HG03097 (cell line): ENCODE measurements around the gene PROSER2.
"Not testable (repeated sequence)": the region's sequence is repeated elsewhere in the genome, so short reads cannot be mapped to it uniquely, and the experiment has no call there.

ENCODE experiments used
- ATAC-seq: cut with Tn5 transposase; IDR thresholded peaks from one replicate; pipeline ENCODE4 v1.9.1; 2021; ENCODE audit not compliant: unreplicated experiment, low FRiP score

Gene PROSER2

DNA sequence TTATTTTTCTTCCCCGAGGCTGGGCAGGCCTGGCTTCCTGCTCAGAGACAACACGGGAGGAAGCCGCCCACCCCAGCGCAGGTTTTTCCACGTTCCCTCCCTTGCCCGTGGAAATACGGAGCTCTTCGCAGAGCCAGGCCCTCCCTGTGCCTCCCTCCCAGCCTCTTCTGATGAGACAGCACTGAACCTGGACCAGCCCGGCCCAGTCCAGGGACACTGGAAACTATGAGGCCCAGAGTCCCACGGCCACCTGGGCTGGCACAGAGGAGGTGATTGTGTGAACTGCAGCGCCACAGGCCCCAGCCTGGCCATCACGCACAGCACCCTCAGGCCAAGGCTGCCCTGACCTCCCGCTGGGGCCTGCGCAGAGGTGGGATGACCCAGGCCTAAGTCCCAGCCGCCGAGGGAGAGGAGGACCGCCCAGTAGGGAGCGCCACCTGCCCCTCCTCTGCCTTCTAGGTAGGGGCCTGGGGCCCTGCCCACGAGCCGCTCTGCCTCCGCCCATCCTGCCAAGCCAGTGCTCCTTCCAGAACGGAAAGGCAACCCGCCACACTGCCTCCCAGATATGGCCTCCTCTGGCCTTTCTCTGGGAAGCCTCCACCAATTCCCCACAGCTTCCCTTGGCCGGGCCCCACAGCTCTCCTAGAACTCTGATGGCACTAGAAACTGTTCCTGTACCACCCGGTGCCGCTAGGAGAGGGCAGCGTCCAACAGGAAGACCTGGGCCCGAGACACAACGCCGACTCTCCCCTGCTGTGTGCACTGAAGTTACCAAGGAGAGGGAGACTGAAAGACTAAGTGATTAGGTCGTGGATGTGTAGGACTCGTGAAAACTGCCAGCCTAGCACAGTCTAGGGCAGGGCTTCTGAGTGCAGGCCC lies 57.2 kb downstream of the PROSER2 start:
- ATAC-seq: no peak

DNA sequence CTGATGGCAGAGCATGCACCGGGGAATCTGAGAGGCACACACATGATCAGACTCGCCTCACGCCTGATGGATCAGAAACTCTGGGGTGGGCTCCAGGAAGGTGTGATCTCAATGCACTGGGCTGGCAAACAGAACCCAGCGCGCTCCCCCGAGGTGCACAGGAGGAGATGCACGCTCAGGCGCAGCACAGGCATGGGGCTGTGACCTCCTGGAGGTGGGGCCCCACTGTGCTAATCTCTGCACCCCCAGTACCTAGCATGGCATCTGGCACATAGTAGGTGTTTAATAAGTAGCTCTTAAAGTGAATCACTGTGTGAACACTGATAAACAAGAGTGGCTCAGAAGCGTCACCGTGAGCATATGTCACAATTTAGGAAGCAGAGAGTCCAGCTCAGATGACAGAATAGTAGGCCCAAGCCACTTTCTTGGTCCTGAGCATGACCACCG lies 57.9 kb downstream of the PROSER2 start:
- no peak for ATAC-seq

DNA sequence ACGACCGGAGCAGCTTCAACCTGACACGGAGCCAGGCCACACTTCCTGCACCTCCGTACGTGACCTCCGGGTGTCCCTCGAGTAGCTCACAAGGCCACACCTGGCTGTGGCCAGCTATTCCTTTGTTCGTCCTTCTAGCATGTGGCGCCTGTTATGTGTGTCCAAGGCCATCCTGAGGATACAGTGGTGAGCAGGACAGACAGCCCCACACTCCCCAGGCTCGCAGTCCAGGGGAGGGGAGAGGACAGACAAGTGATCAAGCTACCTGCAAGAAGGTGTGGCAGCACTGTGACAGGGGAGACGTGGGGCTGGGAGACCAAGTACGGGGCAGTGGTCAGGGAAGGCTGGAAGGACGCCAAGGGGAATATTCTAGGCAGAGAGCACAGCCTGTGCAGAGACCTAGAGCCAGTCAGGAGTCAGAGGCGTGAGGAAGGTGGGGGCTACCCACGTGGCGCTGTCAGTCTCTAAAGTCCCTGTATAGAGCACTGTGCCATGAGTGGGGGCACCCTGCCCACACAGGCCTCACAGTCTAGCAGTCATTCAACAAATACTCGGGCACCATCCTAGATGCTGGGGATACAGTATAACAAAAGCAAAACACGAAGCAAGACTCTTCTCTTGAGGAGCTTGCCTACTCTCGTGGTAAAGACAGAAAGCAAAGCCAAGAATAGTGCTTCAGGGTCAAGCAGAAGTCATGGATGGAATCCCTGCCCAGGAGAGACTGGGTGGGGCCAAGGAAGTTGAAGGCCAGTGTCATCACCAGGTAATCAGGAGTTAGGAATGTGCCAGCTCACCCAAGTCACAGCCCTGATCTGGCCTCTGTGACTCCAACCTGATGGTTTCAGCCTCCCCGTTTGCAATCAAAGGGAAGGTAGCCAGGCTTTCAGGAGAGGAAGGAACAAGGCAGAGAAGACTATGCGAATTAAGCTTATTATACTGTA lies 58.6 kb downstream of the PROSER2 start:
- no peak for ATAC-seq

DNA sequence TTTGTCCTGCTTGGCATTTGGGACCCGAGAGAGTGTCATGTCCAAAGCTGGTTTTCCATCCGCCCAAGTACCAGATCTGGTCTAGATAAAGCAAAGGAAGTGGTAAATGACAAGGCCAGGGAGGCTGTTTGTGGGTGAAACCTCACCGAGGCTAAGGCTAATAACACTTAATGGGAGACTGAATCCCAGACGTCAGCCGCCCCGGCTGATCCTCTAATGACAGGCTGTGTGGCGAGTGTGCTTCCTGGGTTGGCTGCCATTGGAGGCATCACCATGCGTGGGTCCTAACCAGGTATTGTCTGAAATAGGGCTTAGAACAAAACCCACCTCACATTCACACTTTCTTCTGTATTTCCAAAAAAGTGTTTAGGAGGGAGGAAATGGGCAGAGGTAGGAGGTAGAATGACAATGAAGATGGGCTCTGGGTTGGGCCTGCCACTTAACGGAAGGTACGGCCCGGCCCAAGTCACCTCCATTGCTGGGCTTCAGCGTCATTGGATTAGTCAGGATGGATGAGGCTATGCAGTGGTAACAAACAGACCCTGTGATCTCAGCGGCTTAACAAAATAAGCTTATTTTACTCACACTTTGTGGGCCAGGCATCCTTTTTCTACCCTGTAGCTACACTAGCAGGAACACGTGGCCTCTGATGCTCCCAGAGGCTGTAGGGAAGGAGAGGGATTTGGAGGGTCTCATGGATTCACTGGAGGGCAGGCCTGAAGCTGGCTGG lies 59.7 kb downstream of the PROSER2 start:
- ATAC-seq: no peak

DNA sequence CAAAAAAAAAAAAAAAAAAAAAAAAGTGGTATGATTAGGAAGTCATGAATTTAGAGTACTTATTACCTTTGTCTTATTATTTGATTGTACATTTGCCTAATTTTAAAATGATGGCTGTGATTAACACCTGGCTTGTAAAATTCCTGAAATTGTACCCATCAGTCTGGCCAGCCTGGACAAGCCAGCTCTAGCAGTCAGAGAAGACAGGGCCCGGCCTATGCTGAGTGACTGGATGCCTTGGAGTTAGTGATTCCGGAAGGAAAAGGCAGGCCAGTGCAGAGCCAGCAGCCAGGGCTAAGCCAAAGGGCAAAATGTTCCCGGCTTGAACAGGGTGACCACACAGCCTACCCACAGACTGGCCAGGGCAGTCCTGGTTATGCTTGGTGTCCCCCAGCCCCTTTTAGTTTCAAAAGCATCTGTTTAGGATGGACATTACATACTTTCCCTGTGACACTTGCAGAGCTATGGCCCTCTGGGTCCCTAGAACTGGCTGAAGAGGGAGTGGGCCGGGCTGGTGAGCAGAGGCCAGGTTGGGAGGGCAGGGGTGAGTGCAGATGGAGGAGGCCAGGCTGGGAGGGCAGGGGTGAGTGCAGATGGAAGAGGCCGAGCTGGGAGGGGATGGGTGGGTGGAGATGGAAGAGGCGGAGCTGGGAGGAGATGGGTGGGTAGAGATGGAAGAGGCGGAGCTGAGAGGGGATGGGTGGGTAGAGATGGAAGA lies 61.7 kb downstream of the PROSER2 start:
- ATAC-seq: no peak

DNA sequence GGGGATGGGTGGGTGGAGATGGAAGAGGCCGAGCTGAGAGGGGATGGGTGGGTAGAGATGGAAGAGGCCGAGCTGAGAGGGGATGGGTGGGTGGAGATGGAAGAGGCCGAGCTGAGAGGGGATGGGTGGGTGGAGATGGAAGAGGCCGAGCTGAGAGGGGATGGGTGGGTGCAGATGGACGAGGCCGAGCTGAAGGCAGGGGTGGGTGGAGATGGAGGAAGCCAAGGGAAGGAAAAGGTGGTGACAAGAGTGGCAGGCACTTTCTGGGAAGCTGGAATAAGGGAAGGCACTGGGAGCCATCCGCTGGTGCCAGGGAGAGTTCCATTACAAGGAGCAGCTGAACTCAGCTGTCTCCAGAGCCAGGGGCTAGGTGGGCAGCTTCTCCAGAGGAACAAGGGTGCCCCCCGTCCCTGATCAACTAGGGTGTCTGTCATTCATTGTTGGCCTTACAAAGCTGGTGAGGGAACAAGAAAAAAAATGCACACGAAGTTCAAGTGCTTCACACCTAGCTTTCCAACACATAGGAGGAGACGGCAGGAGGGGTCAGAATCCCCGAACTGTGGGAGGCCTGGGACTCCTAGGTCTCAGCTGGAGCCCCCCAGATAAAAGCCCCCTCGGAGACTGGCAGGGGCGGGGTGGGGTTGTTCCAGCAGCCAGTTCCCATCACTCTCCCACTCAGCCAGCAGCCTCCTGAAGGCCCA lies 62.4 kb downstream of the PROSER2 start:
- ATAC-seq: no peak

DNA sequence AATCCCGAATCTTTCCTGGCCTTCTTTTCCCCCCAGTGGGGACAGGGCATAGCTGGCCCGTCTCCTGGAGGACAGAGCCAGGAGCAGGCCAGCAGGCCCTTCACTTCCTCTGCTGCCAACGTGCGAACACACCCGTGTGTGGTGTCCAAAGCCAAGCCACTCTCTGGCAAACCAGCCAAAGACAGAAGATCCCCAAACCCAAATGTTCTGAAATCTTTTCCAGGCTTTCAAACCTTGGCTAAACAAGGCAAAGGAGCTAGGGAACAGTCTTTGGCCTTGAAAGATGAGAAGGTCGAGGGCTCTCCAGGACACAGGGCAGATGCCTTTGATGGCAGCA lies 63.0 kb downstream of the PROSER2 start:
- ATAC-seq: no peak

DNA sequence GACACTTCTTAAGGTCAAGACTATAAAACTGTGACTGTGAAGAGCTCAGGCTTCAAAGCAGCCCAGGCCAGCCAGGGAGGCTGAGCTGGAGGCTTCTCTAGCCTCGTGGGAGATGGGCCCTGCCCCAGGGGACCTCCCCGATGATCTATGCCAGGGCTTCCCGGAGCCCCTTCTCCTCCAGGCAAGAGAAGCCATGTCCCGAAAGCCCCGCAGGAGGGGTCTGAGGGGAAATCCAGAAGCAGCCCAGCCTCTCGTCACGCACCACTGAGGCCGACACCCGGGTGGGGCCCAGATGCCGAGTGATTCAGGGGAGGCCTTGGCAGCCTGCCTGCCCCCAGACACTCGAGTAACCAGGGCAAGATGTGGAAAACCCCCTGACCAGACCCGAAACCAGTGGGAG lies 63.7 kb downstream of the PROSER2 start:
- no peak for ATAC-seq

DNA sequence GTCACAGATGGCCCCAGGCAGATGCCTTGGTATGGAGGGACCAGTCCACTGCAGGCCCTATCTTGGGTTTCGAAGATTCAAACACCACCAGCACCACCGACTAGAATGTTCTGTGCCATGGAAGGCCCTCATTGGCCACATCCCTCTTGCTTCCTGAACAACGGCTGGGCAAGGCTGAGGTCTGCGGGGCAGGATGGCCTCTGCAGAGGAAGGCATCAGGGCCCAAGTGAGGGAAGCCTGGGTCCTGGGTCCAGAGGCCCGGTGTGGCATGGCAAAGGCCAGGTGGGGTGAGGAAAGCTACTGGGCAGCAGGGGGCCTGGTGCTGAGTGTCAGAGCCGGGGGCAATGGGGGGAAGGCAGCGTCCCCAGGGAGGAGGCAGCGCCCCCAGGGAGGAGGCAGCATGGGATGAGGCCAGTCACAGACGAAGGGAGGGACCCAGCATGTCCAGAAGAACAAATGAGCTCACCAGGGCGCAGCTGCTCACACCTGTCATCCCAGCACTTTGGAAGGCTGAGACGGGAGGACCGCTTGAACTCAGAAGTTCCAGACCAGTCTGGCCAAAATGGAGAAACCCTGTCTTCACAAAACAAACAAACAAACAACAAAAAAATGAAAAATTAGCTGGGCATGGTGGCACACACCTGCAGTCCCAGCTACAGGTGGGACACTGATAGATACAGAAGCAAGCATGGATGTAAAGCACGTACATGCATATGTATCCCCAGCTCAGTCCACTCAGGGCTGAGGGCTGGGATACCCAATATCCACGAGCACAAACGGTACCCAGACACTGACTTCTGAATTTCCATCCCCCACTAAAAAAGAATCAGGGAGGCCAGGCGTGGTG lies 64.4 kb downstream of the PROSER2 start:
- no peak for ATAC-seq

DNA sequence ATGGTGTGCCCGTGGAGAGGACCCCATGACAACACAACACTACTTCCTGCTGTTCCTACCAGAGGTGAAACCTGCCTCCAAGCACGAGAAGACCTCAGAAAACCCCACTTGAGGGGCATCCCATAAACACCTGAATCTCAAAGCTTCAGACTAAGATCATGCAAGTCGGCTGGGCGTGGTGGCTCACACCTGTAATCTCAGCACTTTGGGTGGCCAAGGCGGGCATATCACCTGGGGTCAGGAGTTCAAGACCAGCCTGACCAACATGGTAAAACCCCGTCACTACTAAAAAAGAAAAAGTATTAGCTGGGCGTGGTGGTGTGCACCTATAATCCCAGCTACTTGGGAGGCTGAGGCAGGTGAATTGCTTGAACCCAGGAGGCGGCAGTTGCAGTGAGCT lies 66.1 kb downstream of the PROSER2 start:
- ATAC-seq: not testable (repeated sequence)

DNA sequence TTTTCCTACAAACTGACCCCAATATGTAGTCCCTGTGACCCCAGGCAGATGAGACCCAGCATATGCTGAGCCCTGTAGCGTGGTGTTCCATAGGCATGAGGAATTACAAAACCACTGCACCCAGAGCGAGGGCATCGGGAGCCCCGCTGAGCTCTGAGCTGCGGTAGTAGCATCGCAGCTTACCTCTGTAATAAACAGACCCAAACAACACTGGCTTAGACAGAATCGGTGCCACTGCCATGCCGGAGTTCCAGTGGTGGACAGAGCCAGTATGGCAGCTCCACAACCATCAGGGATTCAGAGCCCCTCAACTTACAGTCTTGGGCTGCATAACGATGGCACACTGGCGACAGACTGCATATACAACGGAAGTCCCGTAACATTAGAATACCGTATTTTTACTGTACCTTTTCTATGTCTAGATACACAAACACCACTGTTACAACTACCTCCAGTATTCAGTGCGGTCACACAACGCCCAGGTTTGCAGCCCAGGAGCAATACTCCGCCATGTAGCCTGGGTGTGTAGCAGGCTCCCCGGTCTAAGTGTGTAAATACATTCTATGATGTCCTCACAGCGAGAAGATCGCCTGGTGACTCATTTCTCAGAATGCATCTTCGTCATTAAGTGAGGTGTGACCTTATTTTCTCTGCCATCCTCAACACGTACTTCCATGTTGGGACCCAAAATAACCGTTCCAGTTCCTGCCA lies 68.8 kb downstream of the PROSER2 start:
- ATAC-seq: no peak

DNA sequence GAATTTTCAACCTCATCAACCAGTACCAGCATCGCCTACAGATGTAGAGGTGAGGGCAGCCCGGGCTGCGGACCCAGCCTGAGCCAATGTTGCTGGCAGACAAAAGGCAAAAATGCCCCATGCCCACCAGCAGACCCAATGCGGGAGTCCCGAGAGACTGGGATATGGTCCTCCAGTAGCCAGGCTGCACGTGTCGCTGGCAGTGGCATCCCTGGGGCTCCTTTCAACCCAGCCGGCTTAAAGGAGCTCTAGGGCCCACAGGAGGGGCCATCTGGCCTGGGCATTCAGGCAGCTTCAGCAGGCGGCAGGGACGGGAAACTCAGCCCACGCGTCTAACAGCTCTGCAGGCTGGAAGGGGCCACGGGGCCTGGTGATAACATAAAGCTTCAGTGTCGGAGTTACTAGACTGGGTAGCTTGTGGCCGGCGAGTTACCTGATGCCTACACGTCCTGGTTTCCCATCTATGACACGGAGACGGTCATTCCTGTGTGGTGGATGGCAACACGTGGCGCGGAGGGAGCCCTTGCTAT lies 70.7 kb downstream of the PROSER2 start:
- ATAC-seq: no peak

DNA sequence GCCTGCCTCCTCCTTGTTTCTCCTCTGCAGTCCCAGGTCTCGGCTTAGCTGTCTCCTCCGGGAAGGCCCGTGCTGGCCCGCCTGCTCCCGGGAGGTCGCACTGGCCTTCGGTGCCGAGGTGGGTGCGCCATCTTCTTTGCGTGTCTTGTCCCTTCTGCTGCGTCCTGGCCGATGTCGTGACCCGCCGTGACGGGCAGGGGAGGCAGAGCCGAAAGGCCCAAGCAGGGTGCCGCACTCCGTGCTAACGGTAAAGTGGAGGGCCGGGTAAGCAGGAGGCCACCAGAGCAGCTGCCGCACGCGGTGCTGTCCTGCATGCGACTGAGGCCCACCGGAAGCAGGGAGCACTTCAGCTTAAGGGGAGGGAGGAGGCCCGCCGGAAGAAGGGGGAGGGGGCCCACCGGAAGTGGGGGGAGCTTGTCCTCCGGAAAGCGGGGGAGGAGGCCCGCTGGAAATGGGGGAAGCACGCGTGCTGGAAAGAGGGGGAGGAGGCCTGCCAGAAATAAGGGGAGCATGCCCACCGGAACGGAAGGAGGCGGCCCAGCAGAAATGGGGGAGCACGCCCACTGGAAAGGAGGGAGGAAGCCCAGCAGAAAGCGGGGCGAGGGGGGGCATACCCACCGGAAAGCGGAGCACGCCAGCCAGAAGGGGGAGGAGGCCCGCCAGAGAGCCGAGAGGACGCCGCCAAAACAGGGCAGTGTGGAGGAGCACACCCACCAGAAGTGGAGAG lies 71.4 kb downstream of the PROSER2 start:
- ATAC-seq: no peak

DNA sequence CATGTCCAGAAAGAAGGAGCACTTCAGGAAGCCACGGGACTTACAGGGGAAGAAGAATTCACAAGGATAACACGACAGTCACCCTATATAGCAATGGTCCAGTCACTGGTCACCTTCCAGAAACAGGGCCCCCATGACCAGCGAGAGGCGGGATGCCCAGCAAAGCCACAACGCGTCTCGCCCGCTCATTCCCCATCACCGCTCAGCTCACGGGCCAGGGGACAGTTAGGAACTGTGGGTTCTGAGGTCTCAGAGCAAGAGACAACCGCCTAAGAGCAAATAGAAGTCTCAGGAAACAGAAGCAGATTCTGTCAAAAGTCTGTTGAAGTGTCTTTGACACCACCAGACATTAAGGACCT lies 71.9 kb downstream of the PROSER2 start:
- ATAC-seq: no peak

DNA sequence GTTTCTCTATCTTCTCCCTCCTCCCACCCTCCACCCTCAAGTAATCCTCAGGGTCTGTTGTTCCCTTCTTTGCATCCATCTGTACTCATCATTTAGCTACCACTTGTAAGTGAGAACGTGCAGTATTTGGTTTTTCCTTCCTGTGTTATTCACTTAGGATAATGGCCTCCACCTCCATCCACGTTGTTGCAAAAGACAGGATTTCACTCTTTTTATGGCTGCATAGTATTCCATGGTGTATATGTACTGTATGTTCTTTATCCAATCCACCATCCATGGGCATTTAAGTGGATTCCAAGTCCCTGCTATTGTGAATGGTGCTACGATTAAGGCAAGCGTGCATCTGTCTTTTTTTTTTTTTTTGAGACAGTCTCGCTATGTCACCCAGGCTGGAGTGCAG lies 72.4 kb downstream of the PROSER2 start:
- no peak for ATAC-seq

DNA sequence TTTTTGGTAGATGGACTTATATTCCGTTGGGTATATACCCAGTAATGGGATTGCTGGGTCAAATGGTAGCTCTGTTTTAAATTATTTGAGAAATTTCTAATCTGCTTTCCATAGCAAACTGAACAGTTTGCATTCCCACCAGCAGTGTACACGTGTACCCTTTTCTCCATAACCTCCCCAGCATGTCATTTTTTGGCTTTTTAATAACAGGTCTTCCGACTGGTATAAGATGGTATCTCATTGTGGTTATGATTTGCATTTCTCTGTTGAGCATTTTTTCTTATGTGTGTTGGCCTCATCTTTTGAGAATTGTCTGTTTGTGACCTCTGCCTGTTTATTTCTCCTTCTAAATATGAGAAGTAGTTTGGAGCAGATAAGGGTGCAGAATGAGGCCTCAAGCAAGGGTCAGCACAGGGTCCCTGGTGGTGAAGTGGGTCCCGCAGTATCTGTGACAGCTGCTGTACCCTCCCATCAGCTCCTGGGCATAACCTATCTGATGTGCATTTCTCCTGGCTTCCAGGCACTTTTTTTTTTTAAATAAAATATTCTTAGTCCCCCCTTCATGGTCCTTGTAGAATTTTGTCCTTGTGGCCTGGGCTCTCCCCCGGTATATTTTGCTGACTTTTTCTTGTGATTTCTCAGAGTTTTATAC lies 73.5 kb downstream of the PROSER2 start:
- no peak for ATAC-seq

DNA sequence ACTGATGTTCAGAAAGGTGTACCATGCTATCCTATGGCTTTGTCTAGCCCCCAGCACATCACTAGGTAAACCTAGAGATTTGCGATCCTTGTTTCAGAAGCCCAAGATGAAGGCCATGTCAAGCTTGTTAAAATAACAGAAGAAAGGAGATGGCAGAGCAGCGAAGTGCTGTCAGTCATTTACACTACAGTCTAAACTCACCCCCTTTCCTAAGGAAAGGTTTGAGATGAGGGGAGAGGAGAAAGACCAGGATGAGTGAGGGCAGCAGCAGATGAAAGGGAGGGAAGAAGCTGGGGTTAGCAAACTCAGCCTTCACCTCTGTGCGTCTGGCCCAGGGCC lies 74.8 kb downstream of the PROSER2 start:
- no peak for ATAC-seq
